ENCODE measurements around the gene TUBA4A.

Gene TUBA4A

GRCh38 chr2:219279916-219280516 lies 26.3 kb upstream of the TUBA4A start:
- H3K9me3 ChIP-seq = no peaks in the 10 kb centered on the region
- H3K4me3 ChIP-seq (ENCODE audit: low read depth, low read length) = peak overlapping the region; percentile 63
- DNase-seq = no peak
- no peaks in the 10 kb centered on the region for H3K27me3 ChIP-seq
- no peak for TF ChIP-seq CTCF (IDR thresholded peaks at IDR 0.05; ENCODE audit: low read depth, low read length)
- peaks cover 11% of the 10 kb centered on the region for H3K4me1 ChIP-seq
- H3K36me3 ChIP-seq = no peaks in the 10 kb centered on the region

- no peak for TF ChIP-seq CTCF (IDR thresholded peaks at IDR 0.05; ENCODE audit: low read depth, low read length)
- Histone ChIP-seq H3K4me3 (ENCODE audit: low read depth, low read length) (peak within 1 kb of the TSS; percentile 63), H3K9me3 (no peaks in the 10 kb centered on the region), H3K4me1 (peaks cover 11% of the 10 kb centered on the region), H3K27me3 (no peaks in the 10 kb centered on the region), H3K36me3 (no peaks in the 10 kb centered on the region)
- DNase-seq = peak; percentile 99
Observed at GRCh38 chr2:219279151-219279915, 25.6 kb upstream of the TUBA4A start, which contains the start of gene DNAJB2. TSS of gene DNAJB2 (plus strand) at chr2:219279366. CDS start at chr2:219279834, 468 bp downstream.

- Histone ChIP-seq H3K4me1 (peaks cover 11% of the 10 kb centered on the region), H3K36me3 (no peaks in the 10 kb centered on the region), H3K4me3 (ENCODE audit: low read depth, low read length) (peak overlapping the region; percentile 42), H3K27me3 (no peaks in the 10 kb centered on the region), H3K9me3 (no peaks in the 10 kb centered on the region)
- TF ChIP-seq CTCF (IDR thresholded peaks at IDR 0.05; ENCODE audit: low read depth, low read length) = no peak
- DNase-seq = no peak
Observed at GRCh38 chr2:219278655-219279150, 25.0 kb upstream of the TUBA4A start.

GRCh38 chr2:219277703-219278654 lies 24.3 kb upstream of the TUBA4A start:
- Histone ChIP-seq H3K9me3 (no peaks in the 10 kb centered on the region), H3K36me3 (no peaks in the 10 kb centered on the region), H3K27me3 (no peaks in the 10 kb centered on the region), H3K4me3 (ENCODE audit: low read depth, low read length) (peak overlapping the region; percentile 41), H3K4me1 (peaks cover 11% of the 10 kb centered on the region)
- peak; percentile 93 for TF ChIP-seq CTCF (IDR thresholded peaks at IDR 0.05; ENCODE audit: low read depth, low read length)
- peak; percentile 77 for DNase-seq

GRCh38 chr2:219274361-219274921 lies 20.7 kb upstream of the TUBA4A start:
- Histone ChIP-seq H3K9me3 (no peaks in the 10 kb centered on the region), H3K4me1 (peaks cover 15% of the 10 kb centered on the region), H3K36me3 (no peaks in the 10 kb centered on the region), H3K27me3 (no peaks in the 10 kb centered on the region), H3K4me3 (ENCODE audit: low read depth, low read length) (no peak overlapping the region)
- no peak for DNase-seq
- no peak for TF ChIP-seq CTCF (IDR thresholded peaks at IDR 0.05; ENCODE audit: low read depth, low read length)

Measured in BE2C (cell line).